ENCODE measurements around the gene GPR26. TPM values are rescaled to one million over a fixed set of nuclear protein-coding genes. Genes with fewer than 3 reads are reported as not detected.

Gene GPR26
- total RNA-seq, 2 experiments from 2014 or later, result not detected

DNA sequence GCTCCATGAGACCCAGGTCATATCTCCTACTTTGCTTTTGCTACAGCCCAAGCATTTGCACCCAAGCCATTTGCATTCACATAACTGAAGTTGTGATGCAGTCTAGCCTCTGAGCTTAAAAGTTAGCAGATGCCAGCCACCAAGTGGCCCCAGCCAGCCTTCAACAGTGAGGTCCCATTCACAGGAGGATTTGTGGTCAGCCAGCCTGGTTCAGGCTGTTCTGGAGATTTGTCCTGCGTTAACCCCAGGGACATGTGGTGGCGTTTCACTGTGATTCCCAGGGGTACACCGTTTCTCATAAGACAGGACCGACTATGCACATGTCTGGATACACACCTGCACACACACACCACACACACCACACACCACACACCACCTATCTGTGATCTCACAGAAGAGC is 51.2 kb downstream of the GPR26 start:
- Histone ChIP-seq H3K27ac (ENCODE audit: low read depth, low read length, poor library complexity, severe bottlenecking) (no peak overlapping the region), H2AFZ (ENCODE audit: low read length) (no peak overlapping the region), H3K9me2 (ENCODE audit: insufficient read depth, low read length) (no peaks in the 10 kb centered on the region), H3K79me2 (ENCODE audit: insufficient read depth, low read depth, low read length) (no peaks in the 10 kb centered on the region), H4K20me1 (ENCODE audit: insufficient read depth, low read length) (no peaks in the 10 kb centered on the region), H3K36me3 (ENCODE audit: insufficient read depth, low read length) (no peaks in the 10 kb centered on the region), H3K9me3 (ENCODE audit: low read length) (no peaks in the 10 kb centered on the region), H3K4me1 (ENCODE audit: insufficient read depth, low read length, poor library complexity, severe bottlenecking) (no peaks in the 10 kb centered on the region), H3K4me2 (ENCODE audit: low read length) (no peak overlapping the region), H3K4me3 (ENCODE audit: low read depth, low read length, poor library complexity, severe bottlenecking) (no peak overlapping the region)
- ChIA-PET POLR2A (interaction anchor here (0.6 kb wide), 1 partner anchor 220 kb away, joined by 4 read pairs; no protein-coding TSS in a partner anchor), CTCF (ENCODE audit: unreplicated experiment) (no interaction called here)
- no TSS peak for BruUV-seq (replicated peaks)
- intact Hi-C loops (cut with micrococcal nuclease; ENCODE audit: unreplicated experiment), result no loop called here
- no peak for TF ChIP-seq EZH2phosphoT487 (IDR thresholded peaks at IDR 0.05; ENCODE audit: borderline replicate concordance, low read depth, low read length)
- TF ChIP-seq, protein P1, sequence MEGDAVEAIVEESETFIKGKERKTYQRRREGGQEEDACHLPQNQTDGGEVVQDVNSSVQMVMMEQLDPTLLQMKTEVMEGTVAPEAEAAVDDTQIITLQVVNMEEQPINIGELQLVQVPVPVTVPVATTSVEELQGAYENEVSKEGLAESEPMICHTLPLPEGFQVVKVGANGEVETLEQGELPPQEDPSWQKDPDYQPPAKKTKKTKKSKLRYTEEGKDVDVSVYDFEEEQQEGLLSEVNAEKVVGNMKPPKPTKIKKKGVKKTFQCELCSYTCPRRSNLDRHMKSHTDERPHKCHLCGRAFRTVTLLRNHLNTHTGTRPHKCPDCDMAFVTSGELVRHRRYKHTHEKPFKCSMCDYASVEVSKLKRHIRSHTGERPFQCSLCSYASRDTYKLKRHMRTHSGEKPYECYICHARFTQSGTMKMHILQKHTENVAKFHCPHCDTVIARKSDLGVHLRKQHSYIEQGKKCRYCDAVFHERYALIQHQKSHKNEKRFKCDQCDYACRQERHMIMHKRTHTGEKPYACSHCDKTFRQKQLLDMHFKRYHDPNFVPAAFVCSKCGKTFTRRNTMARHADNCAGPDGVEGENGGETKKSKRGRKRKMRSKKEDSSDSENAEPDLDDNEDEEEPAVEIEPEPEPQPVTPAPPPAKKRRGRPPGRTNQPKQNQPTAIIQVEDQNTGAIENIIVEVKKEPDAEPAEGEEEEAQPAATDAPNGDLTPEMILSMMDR (conservative IDR thresholded peaks at IDR 0.05; ENCODE audit: low read length), result no peak
- DNase-seq (ENCODE audit: low spot score), result no peak

DNA sequence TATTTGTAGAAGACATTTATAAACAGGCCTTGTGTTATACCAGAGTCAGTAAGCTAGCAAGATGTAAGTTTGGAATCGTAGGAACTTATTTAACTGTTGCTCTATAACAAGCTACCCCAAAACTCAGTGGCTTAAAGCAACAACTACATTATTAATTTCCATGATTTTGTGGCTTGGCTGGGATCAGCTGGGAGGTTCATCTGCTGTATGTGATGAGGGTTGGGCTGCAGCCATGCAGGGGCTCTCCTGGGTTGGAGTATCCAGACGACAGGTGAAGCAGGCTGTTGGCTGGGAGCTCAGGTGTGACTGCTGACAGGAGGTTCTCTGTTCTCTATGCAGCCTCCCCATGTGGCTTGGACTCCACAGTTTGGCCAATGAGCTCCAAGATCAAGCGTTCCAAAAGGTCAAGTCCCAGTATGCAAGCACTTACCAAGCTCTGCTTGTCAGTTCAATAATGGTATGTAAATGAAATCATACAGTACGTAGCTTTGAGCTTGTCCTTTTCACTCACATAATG is 52.4 kb downstream of the GPR26 start:
- DNase-seq (ENCODE audit: low spot score), result no peak
- no peak for TF ChIP-seq EZH2phosphoT487 (IDR thresholded peaks at IDR 0.05; ENCODE audit: borderline replicate concordance, low read depth, low read length)
- TF ChIP-seq, protein P1 (conservative IDR thresholded peaks at IDR 0.05; ENCODE audit: low read length), result no peak
- no peaks in the 10 kb centered on the region for H3K79me2 ChIP-seq (ENCODE audit: insufficient read depth, low read depth, low read length)

DNA sequence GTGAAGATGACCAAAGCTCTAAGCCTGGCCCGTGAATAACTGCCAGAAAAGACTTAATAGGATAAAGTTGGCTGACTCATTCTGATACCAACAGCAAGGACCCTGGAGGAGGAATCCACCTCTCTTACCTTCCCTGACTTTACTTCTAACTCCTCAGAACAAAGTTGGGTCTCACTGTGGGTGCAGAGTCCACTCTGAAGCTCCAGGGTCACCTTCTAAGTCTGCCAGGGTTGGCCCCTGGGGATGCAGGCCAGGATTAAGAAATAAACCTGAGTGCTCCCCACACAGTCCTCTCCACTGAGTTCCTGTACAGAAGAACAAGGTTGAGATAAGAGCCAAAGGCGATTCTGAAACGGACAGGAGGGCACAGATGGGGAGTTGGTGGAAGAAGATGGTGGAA is 54.4 kb downstream of the GPR26 start:
- DNase-seq (ENCODE audit: low spot score), result no peak
- intact Hi-C loops (cut with micrococcal nuclease; ENCODE audit: unreplicated experiment), result no loop called here
- ChIA-PET POLR2A (no interaction called here), CTCF (ENCODE audit: unreplicated experiment) (no interaction called here)
- no peak overlapping the region for H2AFZ ChIP-seq (ENCODE audit: low read length)
- no peaks in the 10 kb centered on the region for H3K79me2 ChIP-seq (ENCODE audit: insufficient read depth, low read depth, low read length)
- H3K27ac ChIP-seq (ENCODE audit: low read depth, low read length, poor library complexity, severe bottlenecking), result no peak overlapping the region
- no peaks in the 10 kb centered on the region for H3K36me3 ChIP-seq (ENCODE audit: insufficient read depth, low read length)
- no peak for TF ChIP-seq EZH2phosphoT487 (IDR thresholded peaks at IDR 0.05; ENCODE audit: borderline replicate concordance, low read depth, low read length)
- H3K9me3 ChIP-seq (ENCODE audit: low read length), result no peaks in the 10 kb centered on the region
- no peaks in the 10 kb centered on the region for H3K9me2 ChIP-seq (ENCODE audit: insufficient read depth, low read length)
- no peak overlapping the region for H3K4me3 ChIP-seq (ENCODE audit: low read depth, low read length, poor library complexity, severe bottlenecking)
- BruUV-seq (replicated peaks), result no TSS peak
- H3K4me1 ChIP-seq (ENCODE audit: insufficient read depth, low read length, poor library complexity, severe bottlenecking), result no peaks in the 10 kb centered on the region
- no peaks in the 10 kb centered on the region for H4K20me1 ChIP-seq (ENCODE audit: insufficient read depth, low read length)
- no peak overlapping the region for H3K4me2 ChIP-seq (ENCODE audit: low read length)

More for the DNA sequence above, 52.4 kb downstream of the GPR26 start:
- no TSS peak for BruUV-seq (replicated peaks)
- POLR2A ChIA-PET, result interaction anchor here (0.6 kb wide), 2 partner anchors 38 to 301 kb away, joined by 3 to 5 read pairs; no protein-coding TSS in a partner anchor
- H3K36me3 ChIP-seq (ENCODE audit: insufficient read depth, low read length), result no peaks in the 10 kb centered on the region
- H3K27ac ChIP-seq (ENCODE audit: low read depth, low read length, poor library complexity, severe bottlenecking), result no peak overlapping the region
- no peaks in the 10 kb centered on the region for H3K9me2 ChIP-seq (ENCODE audit: insufficient read depth, low read length)
- intact Hi-C loops (cut with micrococcal nuclease; ENCODE audit: unreplicated experiment), result no loop called here
- no peak overlapping the region for H2AFZ ChIP-seq (ENCODE audit: low read length)
- CTCF ChIA-PET (ENCODE audit: unreplicated experiment), result interaction anchor here (0.5 kb wide), 1 partner anchor 182 kb away, joined by 4 read pairs; no protein-coding TSS in a partner anchor
- no peak overlapping the region for H3K4me2 ChIP-seq (ENCODE audit: low read length)
- H3K4me3 ChIP-seq (ENCODE audit: low read depth, low read length, poor library complexity, severe bottlenecking), result no peak overlapping the region
- H3K9me3 ChIP-seq (ENCODE audit: low read length), result no peaks in the 10 kb centered on the region
- no peaks in the 10 kb centered on the region for H4K20me1 ChIP-seq (ENCODE audit: insufficient read depth, low read length)
- no peaks in the 10 kb centered on the region for H3K4me1 ChIP-seq (ENCODE audit: insufficient read depth, low read length, poor library complexity, severe bottlenecking)

All from OCI-LY7 (cell line).